Naive B cell (primary cell): Measurements from ENCODE around the gene ARID4B. TPM values are rescaled to one million over a fixed set of nuclear protein-coding genes. Genes with fewer than 3 reads are reported as not detected.
A peak's percentile ranks its signal among the peaks of the same experiment; 100 is the strongest.
"Not testable (repeated sequence)": the region's sequence is repeated elsewhere in the genome, so short reads cannot be mapped to it uniquely, and the experiment has no call there.

Experiments used
- ATAC-seq, 2 donors: fragments of 150-1000 bp; cut with Tn5 transposase; 2 replicates each; pipeline ENCODE4 v1.10.0; 2021; ENCODE audit warnings: low read depth in 2 of 2, mild to moderate bottlenecking in 2 of 2, moderate library complexity in 2 of 2
- DNase-seq: peaks from one replicate; pipeline ENCODE4 v3.0.0; 2022
- H3K27ac Mint-ChIP-seq, 6 donors: one replicate each; pipeline ENCODE4 v1.8.0; 2020 to 2022; ENCODE audit warnings: mild to moderate bottlenecking in 6 of 6, mixed read lengths in 6 of 6, moderate library complexity in 5 of 6, inconsistent platforms in 2 of 6
- H3K27me3 Mint-ChIP-seq, 3 donors: one replicate each; pipeline ENCODE4 v1.8.0; 2021 to 2022; ENCODE audit warnings: mixed read lengths in 3 of 3, mild to moderate bottlenecking in 1 of 3
- H3K36me3 Mint-ChIP-seq, 2 donors: one replicate each; pipeline ENCODE4 v1.8.0; 2020 to 2022; ENCODE audit warnings: mixed read lengths in 2 of 2, inconsistent platforms in 1 of 2, mild to moderate bottlenecking in 1 of 2
- H3K4me1 Mint-ChIP-seq, 3 donors: one replicate each; pipeline ENCODE4 v1.8.0; 2020 to 2022; ENCODE audit warnings: mixed read lengths in 3 of 3, inconsistent platforms in 1 of 3, mild to moderate bottlenecking in 1 of 3, moderate library complexity in 1 of 3
- H3K4me3 Mint-ChIP-seq, 8 donors: one replicate each; pipeline ENCODE4 v1.8.0; 2020 to 2022; ENCODE audit warnings: mild to moderate bottlenecking in 8 of 8, mixed read lengths in 8 of 8, moderate library complexity in 8 of 8, inconsistent platforms in 2 of 8
- H3K9me3 Mint-ChIP-seq, 7 donors: one replicate each; pipeline ENCODE4 v1.8.0; 2020 to 2022; ENCODE audit warnings: mixed read lengths in 7 of 7, mild to moderate bottlenecking in 5 of 7, inconsistent platforms in 2 of 7, moderate library complexity in 1 of 7
- polyA plus RNA-seq, 6 donors: library from polyadenylated mRNA; unstranded; fragments of 300-500 nt; fragmentation: Illumina TruSeq; gene quantifications; one replicate each; pipeline ENCODE4 v1.2.3, GENCODE V29; 2021; ENCODE audit warnings: low read depth in 6 of 6

ARID4B gene
- polyA plus RNA-seq, 6 donors from 2014 or later = 22.5 to 100 (median 59.7) TPM

GRCh38 chr1:235324296-235324695, 3.7 kb downstream of the ARID4B start:
- peak overlapping the region in 4 of 6 donors; percentile 62 to 91 (median 78) for H3K27ac Mint-ChIP-seq
- DNase-seq = no peak
- H3K4me3 Mint-ChIP-seq = peak overlapping the region in 6 of 8 donors; percentile 74 to 100 (median 79)
- no peak for ATAC-seq
- H3K36me3 Mint-ChIP-seq = peaks cover 16 to 38% of the 10 kb centered on the region in 2 donors
- H3K27me3 Mint-ChIP-seq = no peaks in the 10 kb centered on the region
- peaks cover 41 to 63% (median 49%) of the 10 kb centered on the region in 3 donors for H3K4me1 Mint-ChIP-seq
- no peaks in the 10 kb centered on the region for H3K9me3 Mint-ChIP-seq

GRCh38 chr1:235320521-235321179, 7.3 kb downstream of the ARID4B start:
- peaks cover 45 to 74% (median 58%) of the 10 kb centered on the region in 3 donors for H3K4me1 Mint-ChIP-seq
- DNase-seq (no peak), ATAC-seq (no peak)
- H3K27me3 Mint-ChIP-seq = no peaks in the 10 kb centered on the region
- no peaks in the 10 kb centered on the region for H3K9me3 Mint-ChIP-seq
- peaks cover 16 to 37% of the 10 kb centered on the region in 2 donors for H3K36me3 Mint-ChIP-seq
- peak overlapping the region in 1 of 8 donors; percentile 0 for H3K4me3 Mint-ChIP-seq
- peak overlapping the region; percentile 15 to 72 (median 55) for H3K27ac Mint-ChIP-seq

- no peak for ATAC-seq
- no peak for DNase-seq
- peaks cover 16 to 37% of the 10 kb centered on the region in 2 donors for H3K36me3 Mint-ChIP-seq
- no peaks in the 10 kb centered on the region for H3K9me3 Mint-ChIP-seq
- H3K27me3 Mint-ChIP-seq = no peaks in the 10 kb centered on the region
- H3K4me1 Mint-ChIP-seq = peaks cover 44 to 72% (median 54%) of the 10 kb centered on the region in 3 donors
- H3K27ac Mint-ChIP-seq = peak overlapping the region in 1 of 6 donors; percentile 4
- H3K4me3 Mint-ChIP-seq = no peak overlapping the region
Measured at GRCh38 chr1:235319255-235319654, 8.7 kb downstream of the ARID4B start.

GRCh38 chr1:235317168-235317567, 10.8 kb downstream of the ARID4B start:
- H3K4me3 Mint-ChIP-seq = peak overlapping the region in 1 of 8 donors; percentile 40
- no peak for DNase-seq

GRCh38 chr1:235315735-235316134, 12.2 kb downstream of the ARID4B start:
- ATAC-seq (peak in 1 of 2 donors; percentile 39), DNase-seq (no peak)
- Mint-ChIP-seq H3K4me3 (no peak overlapping the region), H3K4me1 (peaks cover 45 to 80% (median 59%) of the 10 kb centered on the region in 3 donors), H3K27me3 (no peaks in the 10 kb centered on the region), H3K9me3 (no peaks in the 10 kb centered on the region), H3K36me3 (peaks cover 6 to 17% of the 10 kb centered on the region in 2 donors), H3K27ac (no peak overlapping the region)

More at GRCh38 chr1:235317168-235317567, 10.8 kb downstream of the ARID4B start:
- H3K36me3 Mint-ChIP-seq = peaks cover 10 to 29% of the 10 kb centered on the region in 2 donors
- peak overlapping the region in 3 of 6 donors; percentile 4 to 51 (median 33) for H3K27ac Mint-ChIP-seq
- no peaks in the 10 kb centered on the region for H3K27me3 Mint-ChIP-seq
- no peak for ATAC-seq
- no peaks in the 10 kb centered on the region for H3K9me3 Mint-ChIP-seq
- peaks cover 49 to 82% (median 61%) of the 10 kb centered on the region in 3 donors for H3K4me1 Mint-ChIP-seq

GRCh38 chr1:235315173-235315572, 12.8 kb downstream of the ARID4B start:
- DNase-seq = no peak
- H3K9me3 Mint-ChIP-seq = no peaks in the 10 kb centered on the region
- H3K36me3 Mint-ChIP-seq = peaks cover under 1 to 11% of the 10 kb centered on the region in 2 donors
- ATAC-seq = no peak
- H3K27me3 Mint-ChIP-seq = no peaks in the 10 kb centered on the region
- H3K4me1 Mint-ChIP-seq = peaks cover 40 to 78% (median 55%) of the 10 kb centered on the region in 3 donors
- peak overlapping the region in 1 of 6 donors; percentile 56 for H3K27ac Mint-ChIP-seq
- H3K4me3 Mint-ChIP-seq = peak overlapping the region in 1 of 8 donors; percentile 41

- Mint-ChIP-seq H3K9me3 (no peaks in the 10 kb centered on the region), H3K36me3 (peaks cover 0 to 8% of the 10 kb centered on the region in 2 donors), H3K27me3 (no peaks in the 10 kb centered on the region), H3K4me1 (peaks cover 39 to 69% (median 54%) of the 10 kb centered on the region in 3 donors), H3K4me3 (peak overlapping the region in 1 of 8 donors; percentile 3), H3K27ac (peak overlapping the region in 1 of 6 donors; percentile 32)
- DNase-seq (no peak), ATAC-seq (no peak)
Measured at GRCh38 chr1:235313931-235314678, 13.9 kb downstream of the ARID4B start.

GRCh38 chr1:235313262-235313661, 14.7 kb downstream of the ARID4B start:
- DNase-seq = no peak
- Mint-ChIP-seq H3K9me3 (no peaks in the 10 kb centered on the region), H3K27ac (peak overlapping the region in 4 of 6 donors; percentile 28 to 44 (median 34)), H3K4me3 (peak overlapping the region in 2 of 8 donors; percentile 3 to 48), H3K27me3 (no peaks in the 10 kb centered on the region), H3K36me3 (no peaks in the 10 kb centered on the region), H3K4me1 (peaks cover 33 to 61% (median 46%) of the 10 kb centered on the region in 3 donors)
- no peak for ATAC-seq

- H3K4me1 Mint-ChIP-seq = peaks cover 42 to 73% (median 68%) of the 10 kb centered on the region in 3 donors
- H3K9me3 Mint-ChIP-seq = not testable (repeated sequence)
Measured at GRCh38 chr1:235309206-235309605, 18.8 kb downstream of the ARID4B start.

GRCh38 chr1:235307158-235308124, 20.5 kb downstream of the ARID4B start:
- no peaks in the 10 kb centered on the region for H3K27me3 Mint-ChIP-seq
- peak overlapping the region in 5 of 6 donors; percentile 42 to 86 (median 67) for H3K27ac Mint-ChIP-seq
- H3K9me3 Mint-ChIP-seq = no peaks in the 10 kb centered on the region
- H3K4me3 Mint-ChIP-seq = peak overlapping the region in 2 of 8 donors; percentile 18 to 51
- ATAC-seq (no peak), DNase-seq (no peak)
- no peaks in the 10 kb centered on the region for H3K36me3 Mint-ChIP-seq
- H3K4me1 Mint-ChIP-seq = peaks cover 40 to 73% (median 64%) of the 10 kb centered on the region in 3 donors

More at GRCh38 chr1:235309206-235309605, 18.8 kb downstream of the ARID4B start:
- H3K27me3 Mint-ChIP-seq, H3K27ac Mint-ChIP-seq, ATAC-seq, H3K36me3 Mint-ChIP-seq, DNase-seq, H3K4me3 Mint-ChIP-seq: not testable (repeated sequence)

GRCh38 chr1:235304549-235305451, 23.2 kb downstream of the ARID4B start:
- ATAC-seq = peak; percentile 79 to 80
- Mint-ChIP-seq H3K27me3 (no peaks in the 10 kb centered on the region), H3K4me3 (peak overlapping the region in 6 of 8 donors; percentile 4 to 74 (median 50)), H3K27ac (peak overlapping the region; percentile 83 to 95 (median 88)), H3K36me3 (no peaks in the 10 kb centered on the region), H3K4me1 (peaks cover 35 to 69% (median 68%) of the 10 kb centered on the region in 3 donors), H3K9me3 (no peaks in the 10 kb centered on the region)
- no peak for DNase-seq

- Mint-ChIP-seq H3K27ac (peak overlapping the region in 3 of 6 donors; percentile 49 to 99 (median 54)), H3K4me1 (peaks cover 44 to 83% (median 79%) of the 10 kb centered on the region in 3 donors), H3K4me3 (peak overlapping the region in 1 of 8 donors; percentile 41)
Measured at GRCh38 chr1:235302143-235302542, 25.8 kb downstream of the ARID4B start.

More at GRCh38 chr1:235302143-235302542, 25.8 kb downstream of the ARID4B start:
- H3K27me3 Mint-ChIP-seq = no peaks in the 10 kb centered on the region
- DNase-seq = no peak
- H3K9me3 Mint-ChIP-seq = peaks cover 0 to 6% (median 0%) of the 10 kb centered on the region in 7 donors
- H3K36me3 Mint-ChIP-seq = no peaks in the 10 kb centered on the region
- no peak for ATAC-seq
